ENCODE results near the gene FBXO36.

The FBXO36 gene

DNA sequence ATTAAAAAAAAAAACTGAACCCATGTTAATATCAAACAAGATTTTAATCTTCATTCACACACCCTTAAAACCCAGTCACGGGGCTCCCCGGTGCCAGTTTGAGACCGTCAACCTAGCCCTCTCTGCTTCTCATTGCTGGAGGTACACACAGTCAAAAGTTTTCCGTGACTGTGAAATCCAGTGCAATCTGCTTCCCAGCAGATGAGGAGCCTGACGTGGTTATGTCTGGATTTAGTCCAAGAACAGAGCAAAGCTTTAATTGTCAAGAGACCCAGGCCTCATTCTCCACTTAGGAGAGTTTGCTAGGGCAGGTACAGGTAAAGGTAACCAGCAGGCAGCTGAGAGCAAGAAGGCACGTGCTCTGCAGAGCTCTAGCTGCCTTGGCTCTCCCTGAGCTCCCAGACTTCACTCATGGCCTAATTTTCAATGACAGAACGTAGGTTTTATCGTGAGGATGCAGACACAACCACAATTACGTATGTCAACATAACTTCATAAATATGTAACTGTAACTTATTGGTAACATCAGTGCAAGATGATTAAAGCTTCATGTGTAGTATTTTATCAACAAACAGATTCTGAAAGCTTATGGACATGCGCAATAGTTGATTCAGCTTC lies 90.1 kb downstream of the FBXO36 start:
- no peak for ATAC-seq

DNA sequence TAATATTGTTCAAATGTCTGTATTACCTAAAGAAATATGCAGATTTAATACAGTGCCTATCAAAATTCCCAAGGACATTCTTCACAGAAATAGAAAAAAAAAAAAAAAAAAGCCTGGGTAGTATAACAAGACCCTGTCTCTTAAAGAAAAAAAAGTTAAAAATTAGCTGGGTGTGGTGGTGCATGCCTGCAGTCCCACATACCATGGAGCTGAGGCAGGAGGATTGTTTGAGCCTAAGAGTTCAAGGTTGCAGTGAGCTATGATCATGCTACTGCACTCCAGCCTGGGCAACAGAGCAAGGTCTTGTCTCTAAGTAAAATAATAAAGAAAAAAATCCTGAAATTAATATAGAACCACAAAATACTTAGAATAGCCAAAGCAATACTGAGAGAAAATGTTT lies 94.5 kb downstream of the FBXO36 start:
- no peak for ATAC-seq
- TF ChIP-seq TCF4 (CRISPR knock-in tag; IDR thresholded peaks at IDR 0.05; ENCODE audit: borderline replicate concordance) = no peak
- TF ChIP-seq, protein P1, sequence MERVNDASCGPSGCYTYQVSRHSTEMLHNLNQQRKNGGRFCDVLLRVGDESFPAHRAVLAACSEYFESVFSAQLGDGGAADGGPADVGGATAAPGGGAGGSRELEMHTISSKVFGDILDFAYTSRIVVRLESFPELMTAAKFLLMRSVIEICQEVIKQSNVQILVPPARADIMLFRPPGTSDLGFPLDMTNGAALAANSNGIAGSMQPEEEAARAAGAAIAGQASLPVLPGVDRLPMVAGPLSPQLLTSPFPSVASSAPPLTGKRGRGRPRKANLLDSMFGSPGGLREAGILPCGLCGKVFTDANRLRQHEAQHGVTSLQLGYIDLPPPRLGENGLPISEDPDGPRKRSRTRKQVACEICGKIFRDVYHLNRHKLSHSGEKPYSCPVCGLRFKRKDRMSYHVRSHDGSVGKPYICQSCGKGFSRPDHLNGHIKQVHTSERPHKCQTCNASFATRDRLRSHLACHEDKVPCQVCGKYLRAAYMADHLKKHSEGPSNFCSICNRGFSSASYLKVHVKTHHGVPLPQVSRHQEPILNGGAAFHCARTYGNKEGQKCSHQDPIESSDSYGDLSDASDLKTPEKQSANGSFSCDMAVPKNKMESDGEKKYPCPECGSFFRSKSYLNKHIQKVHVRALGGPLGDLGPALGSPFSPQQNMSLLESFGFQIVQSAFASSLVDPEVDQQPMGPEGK (CRISPR knock-in tag; IDR thresholded peaks at IDR 0.05; ENCODE audit: borderline replicate concordance) = no peak
- TF ChIP-seq BACH2 (CRISPR knock-in tag; IDR thresholded peaks at IDR 0.05; ENCODE audit: borderline replicate concordance) = no peak
- TF ChIP-seq ESRRG (CRISPR knock-in tag; IDR thresholded peaks at IDR 0.05) = no peak
- TF ChIP-seq, protein P2, sequence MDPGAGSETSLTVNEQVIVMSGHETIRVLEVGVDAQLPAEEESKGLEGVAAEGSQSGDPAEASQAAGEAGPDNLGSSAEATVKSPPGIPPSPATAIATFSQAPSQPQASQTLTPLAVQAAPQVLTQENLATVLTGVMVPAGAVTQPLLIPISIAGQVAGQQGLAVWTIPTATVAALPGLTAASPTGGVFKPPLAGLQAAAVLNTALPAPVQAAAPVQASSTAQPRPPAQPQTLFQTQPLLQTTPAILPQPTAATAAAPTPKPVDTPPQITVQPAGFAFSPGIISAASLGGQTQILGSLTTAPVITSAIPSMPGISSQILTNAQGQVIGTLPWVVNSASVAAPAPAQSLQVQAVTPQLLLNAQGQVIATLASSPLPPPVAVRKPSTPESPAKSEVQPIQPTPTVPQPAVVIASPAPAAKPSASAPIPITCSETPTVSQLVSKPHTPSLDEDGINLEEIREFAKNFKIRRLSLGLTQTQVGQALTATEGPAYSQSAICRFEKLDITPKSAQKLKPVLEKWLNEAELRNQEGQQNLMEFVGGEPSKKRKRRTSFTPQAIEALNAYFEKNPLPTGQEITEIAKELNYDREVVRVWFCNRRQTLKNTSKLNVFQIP (CRISPR knock-in tag; IDR thresholded peaks at IDR 0.05; ENCODE audit: borderline replicate concordance, low read depth) = no peak
- TF ChIP-seq OSR1 (CRISPR knock-in tag; IDR thresholded peaks at IDR 0.05) = no peak

More for the DNA sequence above, 90.1 kb downstream of the FBXO36 start:
- no peak for TF ChIP-seq ESRRG (CRISPR knock-in tag; IDR thresholded peaks at IDR 0.05)

DNA sequence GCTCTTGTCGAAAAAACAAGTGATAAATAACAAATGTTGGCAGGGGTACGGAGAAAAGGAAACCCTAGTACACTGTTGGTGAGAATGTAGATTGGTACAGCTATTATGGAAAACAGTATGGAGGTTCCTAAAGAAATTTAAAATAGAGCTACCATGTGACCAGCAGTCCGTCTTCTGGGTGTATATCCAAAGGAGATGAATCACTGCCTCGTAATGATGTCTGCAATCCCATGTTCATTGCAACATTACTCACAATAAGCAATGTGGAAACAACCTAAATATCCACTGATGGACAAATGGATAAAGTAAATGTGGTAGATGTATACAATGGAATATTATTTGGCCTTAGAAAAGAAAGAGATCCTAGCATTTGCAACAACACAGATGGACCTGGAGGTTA lies 95.8 kb downstream of the FBXO36 start:
- TF ChIP-seq PPARA (CRISPR knock-in tag; IDR thresholded peaks at IDR 0.05; ENCODE audit: borderline replicate concordance) = no peak
- TF ChIP-seq, protein P3, sequence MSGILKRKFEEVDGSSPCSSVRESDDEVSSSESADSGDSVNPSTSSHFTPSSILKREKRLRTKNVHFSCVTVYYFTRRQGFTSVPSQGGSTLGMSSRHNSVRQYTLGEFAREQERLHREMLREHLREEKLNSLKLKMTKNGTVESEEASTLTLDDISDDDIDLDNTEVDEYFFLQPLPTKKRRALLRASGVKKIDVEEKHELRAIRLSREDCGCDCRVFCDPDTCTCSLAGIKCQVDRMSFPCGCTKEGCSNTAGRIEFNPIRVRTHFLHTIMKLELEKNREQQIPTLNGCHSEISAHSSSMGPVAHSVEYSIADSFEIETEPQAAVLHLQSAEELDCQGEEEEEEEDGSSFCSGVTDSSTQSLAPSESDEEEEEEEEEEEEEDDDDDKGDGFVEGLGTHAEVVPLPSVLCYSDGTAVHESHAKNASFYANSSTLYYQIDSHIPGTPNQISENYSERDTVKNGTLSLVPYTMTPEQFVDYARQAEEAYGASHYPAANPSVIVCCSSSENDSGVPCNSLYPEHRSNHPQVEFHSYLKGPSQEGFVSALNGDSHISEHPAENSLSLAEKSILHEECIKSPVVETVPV (CRISPR knock-in tag; IDR thresholded peaks at IDR 0.05) = no peak
- no peak for TF ChIP-seq ZFP3 (CRISPR knock-in tag; IDR thresholded peaks at IDR 0.05)
- no peak for TF ChIP-seq TOX (CRISPR knock-in tag; IDR thresholded peaks at IDR 0.05; ENCODE audit: borderline replicate concordance)
- no peak for TF ChIP-seq RARB (CRISPR knock-in tag; IDR thresholded peaks at IDR 0.05)
- TF ChIP-seq, protein P1 (CRISPR knock-in tag; IDR thresholded peaks at IDR 0.05; ENCODE audit: borderline replicate concordance) = no peak
- no peak for TF ChIP-seq ZNF8 (CRISPR knock-in tag; IDR thresholded peaks at IDR 0.05)
- ATAC-seq = no peak

DNA sequence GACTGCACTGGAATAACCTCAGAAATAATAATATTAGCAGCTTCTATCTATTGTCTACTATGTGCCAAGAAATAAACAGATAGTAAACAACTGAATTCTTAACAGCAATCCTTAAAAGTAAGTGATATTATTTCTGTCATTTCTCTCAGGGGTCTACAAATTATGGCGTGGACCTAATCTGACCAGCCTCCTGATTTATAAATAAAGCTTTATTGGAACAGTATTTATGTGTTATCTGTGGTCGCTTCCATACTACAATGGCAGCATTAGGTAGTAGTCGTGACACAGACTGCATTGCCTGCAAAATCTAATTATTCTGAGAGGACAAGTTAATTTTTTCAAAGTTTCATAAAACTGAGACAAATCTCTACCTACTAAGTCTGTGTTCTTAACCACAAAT lies 97.4 kb downstream of the FBXO36 start:
- no peak for ATAC-seq
- TF ChIP-seq RARB (CRISPR knock-in tag; IDR thresholded peaks at IDR 0.05) = no peak
- TF ChIP-seq TOX (CRISPR knock-in tag; IDR thresholded peaks at IDR 0.05; ENCODE audit: borderline replicate concordance) = no peak
- TF ChIP-seq, protein P4, sequence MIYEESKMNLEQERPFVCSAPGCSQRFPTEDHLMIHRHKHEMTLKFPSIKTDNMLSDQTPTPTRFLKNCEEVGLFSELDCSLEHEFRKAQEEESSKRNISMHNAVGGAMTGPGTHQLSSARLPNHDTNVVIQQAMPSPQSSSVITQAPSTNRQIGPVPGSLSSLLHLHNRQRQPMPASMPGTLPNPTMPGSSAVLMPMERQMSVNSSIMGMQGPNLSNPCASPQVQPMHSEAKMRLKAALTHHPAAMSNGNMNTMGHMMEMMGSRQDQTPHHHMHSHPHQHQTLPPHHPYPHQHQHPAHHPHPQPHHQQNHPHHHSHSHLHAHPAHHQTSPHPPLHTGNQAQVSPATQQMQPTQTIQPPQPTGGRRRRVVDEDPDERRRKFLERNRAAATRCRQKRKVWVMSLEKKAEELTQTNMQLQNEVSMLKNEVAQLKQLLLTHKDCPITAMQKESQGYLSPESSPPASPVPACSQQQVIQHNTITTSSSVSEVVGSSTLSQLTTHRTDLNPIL (CRISPR knock-in tag; IDR thresholded peaks at IDR 0.05; ENCODE audit: low read depth) = no peak
- TF ChIP-seq, protein P3 (CRISPR knock-in tag; IDR thresholded peaks at IDR 0.05) = no peak
- TF ChIP-seq CSDC2 (CRISPR knock-in tag; IDR thresholded peaks at IDR 0.05) = no peak
- TF ChIP-seq, protein P2 (CRISPR knock-in tag; IDR thresholded peaks at IDR 0.05; ENCODE audit: borderline replicate concordance, low read depth) = no peak
- TF ChIP-seq, protein P5, sequence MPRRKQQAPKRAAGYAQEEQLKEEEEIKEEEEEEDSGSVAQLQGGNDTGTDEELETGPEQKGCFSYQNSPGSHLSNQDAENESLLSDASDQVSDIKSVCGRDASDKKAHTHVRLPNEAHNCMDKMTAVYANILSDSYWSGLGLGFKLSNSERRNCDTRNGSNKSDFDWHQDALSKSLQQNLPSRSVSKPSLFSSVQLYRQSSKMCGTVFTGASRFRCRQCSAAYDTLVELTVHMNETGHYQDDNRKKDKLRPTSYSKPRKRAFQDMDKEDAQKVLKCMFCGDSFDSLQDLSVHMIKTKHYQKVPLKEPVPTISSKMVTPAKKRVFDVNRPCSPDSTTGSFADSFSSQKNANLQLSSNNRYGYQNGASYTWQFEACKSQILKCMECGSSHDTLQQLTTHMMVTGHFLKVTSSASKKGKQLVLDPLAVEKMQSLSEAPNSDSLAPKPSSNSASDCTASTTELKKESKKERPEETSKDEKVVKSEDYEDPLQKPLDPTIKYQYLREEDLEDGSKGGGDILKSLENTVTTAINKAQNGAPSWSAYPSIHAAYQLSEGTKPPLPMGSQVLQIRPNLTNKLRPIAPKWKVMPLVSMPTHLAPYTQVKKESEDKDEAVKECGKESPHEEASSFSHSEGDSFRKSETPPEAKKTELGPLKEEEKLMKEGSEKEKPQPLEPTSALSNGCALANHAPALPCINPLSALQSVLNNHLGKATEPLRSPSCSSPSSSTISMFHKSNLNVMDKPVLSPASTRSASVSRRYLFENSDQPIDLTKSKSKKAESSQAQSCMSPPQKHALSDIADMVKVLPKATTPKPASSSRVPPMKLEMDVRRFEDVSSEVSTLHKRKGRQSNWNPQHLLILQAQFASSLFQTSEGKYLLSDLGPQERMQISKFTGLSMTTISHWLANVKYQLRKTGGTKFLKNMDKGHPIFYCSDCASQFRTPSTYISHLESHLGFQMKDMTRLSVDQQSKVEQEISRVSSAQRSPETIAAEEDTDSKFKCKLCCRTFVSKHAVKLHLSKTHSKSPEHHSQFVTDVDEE (CRISPR knock-in tag; IDR thresholded peaks at IDR 0.05) = no peak
- TF ChIP-seq ZFP3 (CRISPR knock-in tag; IDR thresholded peaks at IDR 0.05) = no peak
- TF ChIP-seq TCF4 (CRISPR knock-in tag; IDR thresholded peaks at IDR 0.05; ENCODE audit: borderline replicate concordance) = no peak
- no peak for TF ChIP-seq ZC3H10 (CRISPR knock-in tag; IDR thresholded peaks at IDR 0.05)
- TF ChIP-seq ARNTL (CRISPR knock-in tag; IDR thresholded peaks at IDR 0.05; ENCODE audit: borderline replicate concordance, low read depth) = no peak
- no peak for TF ChIP-seq BACH2 (CRISPR knock-in tag; IDR thresholded peaks at IDR 0.05; ENCODE audit: borderline replicate concordance)
- TF ChIP-seq OSR1 (CRISPR knock-in tag; IDR thresholded peaks at IDR 0.05) = no peak
- TF ChIP-seq ZFP30 (CRISPR knock-in tag; IDR thresholded peaks at IDR 0.05) = no peak
- TF ChIP-seq ZNF70 (CRISPR knock-in tag; IDR thresholded peaks at IDR 0.05) = no peak
- TF ChIP-seq ESRRG (CRISPR knock-in tag; IDR thresholded peaks at IDR 0.05) = no peak
- no peak for TF ChIP-seq ZNF8 (CRISPR knock-in tag; IDR thresholded peaks at IDR 0.05)
- no peak for TF ChIP-seq ZNF565 (CRISPR knock-in tag; conservative IDR thresholded peaks at IDR 0.05; ENCODE audit: low read depth)

Data from SK-N-SH treated with all-trans-retinoic acid at 6 μM for 48 hours (cell line).